ENCODE results near the gene FGGY. TPM values are rescaled to one million over a fixed set of nuclear protein-coding genes. Genes with fewer than 3 reads are reported as not detected.

Gene FGGY
- total and polyA plus RNA-seq, 2 donors (not counting 3 experiments of a cell fraction or from before 2014, with no cell fraction given): 5.6 to 6.4 TPM

GRCh38 chr1:59329412-59330053 is 32.6 kb downstream of the FGGY start:
- no peaks in the 10 kb centered on the region for H4K20me1 ChIP-seq (replicated peaks; ENCODE audit: control insufficient read depth, extremely low read depth, insufficient read depth, low read length)
- intact Hi-C loops (cut with micrococcal nuclease) (no loop called here), dilution Hi-C loops (cut with MboI; ENCODE audit: extremely low pct_ligation_motif_present, low sequenced_read_pairs) (no loop called here)
- no TSS peak for BruUV-seq (replicated peaks)
- no peak overlapping the region for H3K4me3 ChIP-seq (replicated peaks in 1 of 3; ENCODE audit: insufficient read depth in 1 of 3, low read depth in 1 of 3, low read length in 3 of 3)
- no peaks in the 10 kb centered on the region for H3K9me1 ChIP-seq (replicated peaks; ENCODE audit: control insufficient read depth, extremely low read depth, insufficient read depth, low read length)
- ChIA-PET CTCF (no interaction called here), POLR2A (no interaction called here)
- no peaks in the 10 kb centered on the region for H3K9me3 ChIP-seq (replicated peaks; ENCODE audit: control insufficient read depth, insufficient read depth, low read length)
- H3K4me2 ChIP-seq (ENCODE audit: insufficient read depth, low read length): no peak overlapping the region
- no peaks in the 10 kb centered on the region for H3K79me2 ChIP-seq (ENCODE audit: control insufficient read depth, insufficient read depth, low read length)
- FAIRE-seq (no peak), DNase-seq (ENCODE audit: low read depth, low spot score) (no peak)
- H3K4me1 ChIP-seq (ENCODE audit: control insufficient read depth, extremely low read depth, insufficient read depth, low read length): peaks cover 22% of the 10 kb centered on the region
- H3K27ac ChIP-seq (ENCODE audit: insufficient read depth, low read depth, low read length): no peak overlapping the region
- H3K36me3 ChIP-seq (ENCODE audit: control insufficient read depth in 2 of 2, extremely low read depth in 1 of 2, insufficient read depth in 2 of 2, low read length in 2 of 2): no peaks in the 10 kb centered on the region
- H2AFZ ChIP-seq (ENCODE audit: low read depth, low read length): no peak overlapping the region
- H3K27me3 ChIP-seq (ENCODE audit: control insufficient read depth in 2 of 2, insufficient read depth in 2 of 2, low read length in 2 of 2): no peaks in the 10 kb centered on the region
- no peak for TF ChIP-seq POLR2AphosphoS5 (IDR thresholded peaks at IDR 0.05; ENCODE audit: insufficient read depth, low read depth, low read length)
- TF ChIP-seq POLR2A (IDR thresholded peaks at IDR 0.05; ENCODE audit: low read depth, low read length): no peak
- no peak overlapping the region for H3K9ac ChIP-seq (replicated peaks; ENCODE audit: extremely low read depth, insufficient read depth, low read length)

GRCh38 chr1:59331686-59332620 is 35.1 kb downstream of the FGGY start:
- ChIA-PET CTCF (no interaction called here), POLR2A (no interaction called here)
- DNase-seq (ENCODE audit: low read depth, low spot score) (no peak), FAIRE-seq (no peak)
- TF ChIP-seq POLR2A (IDR thresholded peaks at IDR 0.05; ENCODE audit: low read depth, low read length) (no peak), POLR2AphosphoS5 (IDR thresholded peaks at IDR 0.05; ENCODE audit: insufficient read depth, low read depth, low read length) (no peak), JUN (IDR thresholded peaks at IDR 0.05; ENCODE audit: borderline replicate concordance, insufficient read depth, insufficient read length, low read depth) (no peak), GATA2 (IDR thresholded peaks at IDR 0.05; ENCODE audit: insufficient read depth, insufficient read length, low read depth, low read length) (no peak), MYC (IDR thresholded peaks at IDR 0.05; ENCODE audit: low read depth, low read length) (no peak)
- TF ChIP-seq, protein P1, sequence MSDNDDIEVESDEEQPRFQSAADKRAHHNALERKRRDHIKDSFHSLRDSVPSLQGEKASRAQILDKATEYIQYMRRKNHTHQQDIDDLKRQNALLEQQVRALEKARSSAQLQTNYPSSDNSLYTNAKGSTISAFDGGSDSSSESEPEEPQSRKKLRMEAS (IDR thresholded peaks at IDR 0.05; ENCODE audit: insufficient read depth, insufficient read length): no peak
- TF ChIP-seq, protein P2, sequence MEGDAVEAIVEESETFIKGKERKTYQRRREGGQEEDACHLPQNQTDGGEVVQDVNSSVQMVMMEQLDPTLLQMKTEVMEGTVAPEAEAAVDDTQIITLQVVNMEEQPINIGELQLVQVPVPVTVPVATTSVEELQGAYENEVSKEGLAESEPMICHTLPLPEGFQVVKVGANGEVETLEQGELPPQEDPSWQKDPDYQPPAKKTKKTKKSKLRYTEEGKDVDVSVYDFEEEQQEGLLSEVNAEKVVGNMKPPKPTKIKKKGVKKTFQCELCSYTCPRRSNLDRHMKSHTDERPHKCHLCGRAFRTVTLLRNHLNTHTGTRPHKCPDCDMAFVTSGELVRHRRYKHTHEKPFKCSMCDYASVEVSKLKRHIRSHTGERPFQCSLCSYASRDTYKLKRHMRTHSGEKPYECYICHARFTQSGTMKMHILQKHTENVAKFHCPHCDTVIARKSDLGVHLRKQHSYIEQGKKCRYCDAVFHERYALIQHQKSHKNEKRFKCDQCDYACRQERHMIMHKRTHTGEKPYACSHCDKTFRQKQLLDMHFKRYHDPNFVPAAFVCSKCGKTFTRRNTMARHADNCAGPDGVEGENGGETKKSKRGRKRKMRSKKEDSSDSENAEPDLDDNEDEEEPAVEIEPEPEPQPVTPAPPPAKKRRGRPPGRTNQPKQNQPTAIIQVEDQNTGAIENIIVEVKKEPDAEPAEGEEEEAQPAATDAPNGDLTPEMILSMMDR (IDR thresholded peaks at IDR 0.05; ENCODE audit: extremely low read depth in 1 of 2, insufficient read depth in 1 of 2, low read depth in 1 of 2, low read length in 2 of 2): no peak
- no peaks in the 10 kb centered on the region for H4K20me1 ChIP-seq (replicated peaks; ENCODE audit: control insufficient read depth, extremely low read depth, insufficient read depth, low read length)
- H3K4me3 ChIP-seq (replicated peaks in 1 of 3; ENCODE audit: insufficient read depth in 1 of 3, low read depth in 1 of 3, low read length in 3 of 3): no peak overlapping the region
- no peak overlapping the region for H3K4me2 ChIP-seq (ENCODE audit: insufficient read depth, low read length)
- no TSS peak for BruUV-seq (replicated peaks)
- H3K9me3 ChIP-seq (replicated peaks; ENCODE audit: control insufficient read depth, insufficient read depth, low read length): no peaks in the 10 kb centered on the region
- no peaks in the 10 kb centered on the region for H3K9me1 ChIP-seq (replicated peaks; ENCODE audit: control insufficient read depth, extremely low read depth, insufficient read depth, low read length)
- H3K27me3 ChIP-seq (ENCODE audit: control insufficient read depth in 2 of 2, insufficient read depth in 2 of 2, low read length in 2 of 2): no peaks in the 10 kb centered on the region
- no peaks in the 10 kb centered on the region for H3K79me2 ChIP-seq (ENCODE audit: control insufficient read depth, insufficient read depth, low read length)
- intact Hi-C loops (cut with micrococcal nuclease) (no loop called here), dilution Hi-C loops (cut with MboI; ENCODE audit: extremely low pct_ligation_motif_present, low sequenced_read_pairs) (no loop called here)
- H3K36me3 ChIP-seq (ENCODE audit: control insufficient read depth in 2 of 2, extremely low read depth in 1 of 2, insufficient read depth in 2 of 2, low read length in 2 of 2): no peaks in the 10 kb centered on the region
- H3K27ac ChIP-seq (ENCODE audit: insufficient read depth, low read depth, low read length): no peak overlapping the region
- H2AFZ ChIP-seq (ENCODE audit: low read depth, low read length): no peak overlapping the region
- peaks cover 32% of the 10 kb centered on the region for H3K4me1 ChIP-seq (ENCODE audit: control insufficient read depth, extremely low read depth, insufficient read depth, low read length)
- H3K9ac ChIP-seq (replicated peaks; ENCODE audit: extremely low read depth, insufficient read depth, low read length): no peak overlapping the region

Measured in endothelial cell of umbilical vein (primary cell).